HCT116 (cell line): ENCODE measurements around the gene NEK1. TPM values are rescaled to one million over a fixed set of nuclear protein-coding genes. Genes with fewer than 3 reads are reported as not detected.

Experiments
- ATAC-seq: fragments of 200-7000 bp; cut with Tn5 transposase; 2 replicates; pipeline ENCODE4 v1.9.1; 2020; ENCODE audit warnings: mild to moderate bottlenecking, moderate library complexity
- BruUV-seq: library from RNA; stranded (reverse); fragments of 400-500 nt; replicated peaks from 2 replicates; lab custom pipeline; 2021; lab: Mats Ljungman, UMichigan
- CTCF ChIA-PET: fragments of 300-600 bp; sonication (Branson Sonifier 250); formaldehyde crosslinking; loops from one replicate; lab custom pipeline; 2021; ENCODE audit warnings: antibody characterized with exemption; lab: Charles Lee
- POLR2A ChIA-PET: fragments of 300-600, 350-600 bp; sonication (Branson Sonifier 250); formaldehyde crosslinking; loops from one replicate; lab custom pipeline; 2021; ENCODE audit warnings: antibody characterized with exemption; lab: Charles Lee
- RAD21 ChIA-PET, 2 experiments: fragments of 300-600 bp; sonication (Branson Sonifier 250); formaldehyde crosslinking; loops; one replicate each; lab custom pipeline; 2023; ENCODE audit warnings: low total read pairs in 2 of 2; ENCODE audit not compliant: uncharacterized antibody in 2 of 2, unreplicated experiment in 2 of 2, low non-redundant PET in 1 of 2; lab: Charles Lee
- DNase-seq: peaks from one replicate; pipeline ENCODE4 v3.0.0-alpha.2; 2010; ENCODE audit warnings: low read depth, low spot score
- H2AFZ ChIP-seq: fragments of 200-600 bp; shearing (Covaris generic), sonication (generic); 2 replicates; pipeline ENCODE4 v1.6.1; 2017; ENCODE audit warnings: low read depth, mixed run types, mixed read lengths, antibody characterized with exemption, low read length; ENCODE audit not compliant: poor library complexity, severe bottlenecking
- H3K27ac ChIP-seq: 2 replicates; pipeline ENCODE4 v1.5.1; 2012; ENCODE audit warnings: low read depth, low read length
- H3K27me3 ChIP-seq: fragments of 200-600 bp; sonication (generic); 2 replicates; pipeline ENCODE4 v1.6.1; 2016; ENCODE audit warnings: mixed run types, low read length, mixed read lengths; ENCODE audit not compliant: insufficient read depth
- H3K36me3 ChIP-seq, 2 experiments: fragments of 200-500 bp in 1 of 2; fragments of 200-600 bp in 1 of 2; sonication (Bioruptor generic) in 1 of 2; sonication (generic) in 1 of 2; 2 replicates each; pipeline versions ENCODE4 v1.5.1 to v1.6.1; 2014 to 2016; ENCODE audit warnings: low read length in 2 of 2, inconsistent platforms in 1 of 2, mixed read lengths in 1 of 2, mixed run types in 1 of 2; ENCODE audit not compliant: insufficient read depth in 2 of 2, control insufficient read depth in 1 of 2
- H3K4me1 ChIP-seq, 2 experiments: fragments of 200-600 bp in 1 of 2; sonication (generic) in 1 of 2; 2 replicates each; pipeline versions ENCODE4 v1.5.1 to v1.6.1; 2012 to 2017; ENCODE audit warnings: low read length in 2 of 2, inconsistent platforms in 1 of 2, mild to moderate bottlenecking in 1 of 2, mixed read lengths in 1 of 2, mixed run types in 1 of 2, moderate library complexity in 1 of 2; ENCODE audit not compliant: insufficient read depth in 2 of 2, control insufficient read depth in 1 of 2
- H3K4me2 ChIP-seq: fragments of 200-600 bp; sonication (generic); 2 replicates; pipeline ENCODE4 v1.6.1; 2017; ENCODE audit warnings: mixed run types, low read length, mixed read lengths
- H3K4me3 ChIP-seq, 2 experiments: fragments of 200-600 bp in 1 of 2; sonication (generic) in 1 of 2; replicated peaks in 1 of 2; 2 replicates each; pipeline ENCODE4 v1.5.1; 2011 to 2016; ENCODE audit warnings: low read length in 2 of 2, control low read depth in 1 of 2, low read depth in 1 of 2, mild to moderate bottlenecking in 1 of 2, mixed read lengths in 1 of 2, mixed run types in 1 of 2
- H3K79me2 ChIP-seq: fragments of 200-600 bp; sonication (generic); 2 replicates; pipeline ENCODE4 v1.6.1; 2017; ENCODE audit warnings: mild to moderate bottlenecking, mixed run types, low read length, moderate library complexity, mixed read lengths; ENCODE audit not compliant: insufficient read depth
- H3K9ac ChIP-seq: fragments of 200-600 bp; sonication (generic); 2 replicates; pipeline ENCODE4 v1.6.1; 2016; ENCODE audit warnings: low read length, mixed read lengths
- H3K9me2 ChIP-seq: fragments of 200-600 bp; sonication (generic), shearing (Covaris generic); 2 replicates; pipeline ENCODE4 v1.6.1; 2017; ENCODE audit warnings: mixed run types, mild to moderate bottlenecking, moderate library complexity; ENCODE audit not compliant: insufficient read depth
- H3K9me3 ChIP-seq, 2 experiments: fragments of 200-500 bp in 1 of 2; fragments of 200-600 bp in 1 of 2; sonication (Bioruptor generic) in 1 of 2; sonication (generic) in 1 of 2; 2 replicates each; pipeline ENCODE4 v1.6.1; 2014 to 2017; ENCODE audit warnings: low read length in 2 of 2, mixed read lengths in 2 of 2, inconsistent platforms in 1 of 2, low read depth in 1 of 2, mild to moderate bottlenecking in 1 of 2, mixed run types in 1 of 2, moderate library complexity in 1 of 2; ENCODE audit not compliant: control insufficient read depth in 1 of 2, insufficient read depth in 1 of 2
- H4K20me1 ChIP-seq: fragments of 200-600 bp; sonication (generic), shearing (Covaris generic); 2 replicates; pipeline ENCODE4 v1.6.1; 2017; ENCODE audit warnings: mixed run types, mild to moderate bottlenecking, moderate library complexity; ENCODE audit not compliant: insufficient read depth
- CEBPB ChIP-seq: IDR thresholded peaks from 2 replicates; pipeline ENCODE4 v1.6.1; 2012; ENCODE audit warnings: low read depth
- EGR1 ChIP-seq: IDR thresholded peaks from 2 replicates; pipeline ENCODE4 v1.6.1; 2012; ENCODE audit warnings: low read depth
- EZH2 ChIP-seq: fragments of 200-600 bp; sonication (generic); IDR thresholded peaks from 2 replicates; pipeline ENCODE4 v1.6.1; 2017; ENCODE audit warnings: antibody characterized with exemption, mixed run types
- FOSL1 ChIP-seq: IDR thresholded peaks from 2 replicates; pipeline ENCODE4 v1.6.1; 2012; ENCODE audit warnings: low read depth
- JUND ChIP-seq: IDR thresholded peaks from 2 replicates; pipeline ENCODE4 v1.6.1; 2012
- POLR2A ChIP-seq: IDR thresholded peaks from 2 replicates; pipeline ENCODE4 v1.7.0; 2011; ENCODE audit warnings: borderline replicate concordance; ENCODE audit not compliant: insufficient read depth, insufficient read length; ENCODE audit errors: extremely low read depth
- POLR2AphosphoS5 ChIP-seq: IDR thresholded peaks from 2 replicates; pipeline ENCODE4 v1.6.1; 2011; ENCODE audit warnings: mild to moderate bottlenecking, low read depth, low read length, moderate library complexity
- RAD21 ChIP-seq: IDR thresholded peaks from 2 replicates; pipeline ENCODE4 v1.6.1; 2012; ENCODE audit warnings: low read depth, mild to moderate bottlenecking
- SIN3A ChIP-seq: IDR thresholded peaks from 2 replicates; pipeline ENCODE4 v1.6.1; 2012; ENCODE audit warnings: low read depth
- SP1 ChIP-seq: IDR thresholded peaks from 2 replicates; pipeline ENCODE4 v1.6.1; 2012; ENCODE audit warnings: low read depth
- SRF ChIP-seq: IDR thresholded peaks from 2 replicates; pipeline ENCODE4 v1.6.1; 2012; ENCODE audit warnings: low read depth
- TCF7L2 ChIP-seq: IDR thresholded peaks from 2 replicates; pipeline ENCODE4 v1.7.0; 2011; ENCODE audit warnings: borderline replicate concordance, inconsistent platforms; ENCODE audit not compliant: insufficient read depth, insufficient read length; ENCODE audit errors: extremely low read depth
- YY1 ChIP-seq: IDR thresholded peaks from 2 replicates; pipeline ENCODE4 v1.6.1; 2011; ENCODE audit warnings: low read length, low read depth, moderate library complexity, mild to moderate bottlenecking; ENCODE audit not compliant: insufficient replicate concordance; ENCODE audit errors: extremely low read depth
- ZFX ChIP-seq: fragments of 450-650 bp; IDR thresholded peaks from 2 replicates; pipeline ENCODE4 v1.6.1; 2017
- ZNF274 ChIP-seq: fragments of 200-500 bp; sonication (Bioruptor generic); IDR thresholded peaks from 2 replicates; pipeline ENCODE4 v1.6.1; 2014; ENCODE audit warnings: mild to moderate bottlenecking, low read depth, low read length, inconsistent platforms
- intact Hi-C: fragments of 100-400 bp; cut with micrococcal nuclease; formaldehyde crosslinking; loops from 2 replicates; pipeline ENCODE4 v1.10.0; 2022
- total RNA-seq: library from RNA; stranded (reverse); gene quantifications from one replicate; pipeline ENCODE4 v1.2.1, GENCODE V29; 2021; ENCODE audit not compliant: unreplicated experiment
- TF ChIP-seq, protein P1 (sequence below): IDR thresholded peaks from 2 replicates; pipeline ENCODE4 v1.6.1; 2011; ENCODE audit warnings: mild to moderate bottlenecking, low read length, moderate library complexity; ENCODE audit not compliant: insufficient replicate concordance; ENCODE audit errors: extremely low read depth
- TF ChIP-seq, protein P2 (sequence below): IDR thresholded peaks from 2 replicates; pipeline ENCODE4 v1.6.1; 2012; ENCODE audit warnings: low read depth
- TF ChIP-seq, protein P3 (sequence below): IDR thresholded peaks from 2 replicates; pipeline ENCODE4 v1.6.1; 2012

Gene NEK1
- total RNA-seq, 1 experiment from 2014 or later, result 13.3 TPM

DNA sequence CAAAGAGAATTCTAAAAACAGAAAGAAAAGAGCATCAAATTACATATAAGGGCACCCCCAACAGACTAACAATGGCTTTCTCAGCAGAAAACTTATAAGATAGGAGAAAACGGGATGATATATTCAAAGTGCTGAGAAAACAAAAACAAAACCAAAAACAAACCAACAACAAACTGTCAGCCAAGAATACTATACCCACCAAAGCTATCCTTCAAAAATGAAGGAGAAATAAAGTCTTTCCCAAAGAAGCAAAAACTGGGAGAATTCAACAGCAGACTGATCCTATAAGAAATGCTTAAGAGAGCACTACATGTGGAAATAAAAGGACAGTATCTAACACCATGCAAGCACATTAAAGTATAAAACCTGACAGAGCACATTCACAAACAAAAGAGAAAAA is 168.6 kb downstream of the NEK1 start:
- ATAC-seq (no peak), DNase-seq (no peak)
- POLR2A ChIA-PET, result no interaction called here
- Histone ChIP-seq H3K9me2 (no peaks in the 10 kb centered on the region), H3K4me1 (no peaks in the 10 kb centered on the region), H3K27me3 (no peaks in the 10 kb centered on the region), H3K79me2 (no peaks in the 10 kb centered on the region), H3K4me3 (no peak overlapping the region), H2AFZ (no peak overlapping the region), H3K36me3 (no peaks in the 10 kb centered on the region), H3K27ac (no peak overlapping the region), H3K9me3 (no peaks in the 10 kb centered on the region), H3K9ac (no peak overlapping the region), H3K4me2 (no peak overlapping the region), H4K20me1 (no peaks in the 10 kb centered on the region)
- intact Hi-C loops, result no loop called here
- CTCF ChIA-PET, result no interaction called here
- RAD21 ChIA-PET, result no interaction called here
- BruUV-seq, result no TSS peak
- TF ChIP-seq ZFX, result no peak
- TF ChIP-seq YY1, result no peak
- no peak for TF ChIP-seq EZH2
- TF ChIP-seq EGR1, result no peak
- TF ChIP-seq POLR2AphosphoS5, result no peak

DNA sequence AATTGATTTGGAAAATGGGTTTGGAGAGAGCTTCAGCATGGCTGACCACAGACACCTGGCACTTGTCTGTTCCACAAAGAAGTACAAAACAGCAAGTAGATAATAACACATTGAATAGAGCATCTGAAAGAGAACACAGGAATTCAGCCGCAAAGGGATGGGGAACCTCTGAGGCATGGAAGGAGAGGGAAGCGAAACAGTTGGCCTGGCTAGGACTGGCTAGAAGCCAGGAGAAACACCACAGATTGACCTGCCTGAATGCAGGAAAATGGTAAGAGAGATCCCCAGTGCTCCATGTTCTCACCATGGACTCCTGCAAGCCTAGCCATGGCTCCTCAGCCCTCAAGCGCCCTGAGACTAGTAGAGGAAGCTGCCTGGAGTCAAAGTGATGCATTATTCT is 171.9 kb downstream of the NEK1 start:
- Histone ChIP-seq H3K27ac (no peak overlapping the region), H3K9me3 (no peaks in the 10 kb centered on the region), H3K79me2 (no peaks in the 10 kb centered on the region), H2AFZ (no peak overlapping the region), H3K4me1 (no peaks in the 10 kb centered on the region), H4K20me1 (no peaks in the 10 kb centered on the region), H3K9me2 (no peaks in the 10 kb centered on the region), H3K4me3 (no peak overlapping the region), H3K4me2 (no peak overlapping the region), H3K27me3 (no peaks in the 10 kb centered on the region), H3K9ac (no peak overlapping the region), H3K36me3 (no peaks in the 10 kb centered on the region)
- BruUV-seq, result no TSS peak
- ChIA-PET CTCF (no interaction called here), RAD21 (no interaction called here), POLR2A (no interaction called here)
- TF ChIP-seq, protein P1, sequence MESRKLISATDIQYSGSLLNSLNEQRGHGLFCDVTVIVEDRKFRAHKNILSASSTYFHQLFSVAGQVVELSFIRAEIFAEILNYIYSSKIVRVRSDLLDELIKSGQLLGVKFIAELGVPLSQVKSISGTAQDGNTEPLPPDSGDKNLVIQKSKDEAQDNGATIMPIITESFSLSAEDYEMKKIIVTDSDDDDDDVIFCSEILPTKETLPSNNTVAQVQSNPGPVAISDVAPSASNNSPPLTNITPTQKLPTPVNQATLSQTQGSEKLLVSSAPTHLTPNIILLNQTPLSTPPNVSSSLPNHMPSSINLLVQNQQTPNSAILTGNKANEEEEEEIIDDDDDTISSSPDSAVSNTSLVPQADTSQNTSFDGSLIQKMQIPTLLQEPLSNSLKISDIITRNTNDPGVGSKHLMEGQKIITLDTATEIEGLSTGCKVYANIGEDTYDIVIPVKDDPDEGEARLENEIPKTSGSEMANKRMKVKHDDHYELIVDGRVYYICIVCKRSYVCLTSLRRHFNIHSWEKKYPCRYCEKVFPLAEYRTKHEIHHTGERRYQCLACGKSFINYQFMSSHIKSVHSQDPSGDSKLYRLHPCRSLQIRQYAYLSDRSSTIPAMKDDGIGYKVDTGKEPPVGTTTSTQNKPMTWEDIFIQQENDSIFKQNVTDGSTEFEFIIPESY, result no peak
- TF ChIP-seq, protein P2, sequence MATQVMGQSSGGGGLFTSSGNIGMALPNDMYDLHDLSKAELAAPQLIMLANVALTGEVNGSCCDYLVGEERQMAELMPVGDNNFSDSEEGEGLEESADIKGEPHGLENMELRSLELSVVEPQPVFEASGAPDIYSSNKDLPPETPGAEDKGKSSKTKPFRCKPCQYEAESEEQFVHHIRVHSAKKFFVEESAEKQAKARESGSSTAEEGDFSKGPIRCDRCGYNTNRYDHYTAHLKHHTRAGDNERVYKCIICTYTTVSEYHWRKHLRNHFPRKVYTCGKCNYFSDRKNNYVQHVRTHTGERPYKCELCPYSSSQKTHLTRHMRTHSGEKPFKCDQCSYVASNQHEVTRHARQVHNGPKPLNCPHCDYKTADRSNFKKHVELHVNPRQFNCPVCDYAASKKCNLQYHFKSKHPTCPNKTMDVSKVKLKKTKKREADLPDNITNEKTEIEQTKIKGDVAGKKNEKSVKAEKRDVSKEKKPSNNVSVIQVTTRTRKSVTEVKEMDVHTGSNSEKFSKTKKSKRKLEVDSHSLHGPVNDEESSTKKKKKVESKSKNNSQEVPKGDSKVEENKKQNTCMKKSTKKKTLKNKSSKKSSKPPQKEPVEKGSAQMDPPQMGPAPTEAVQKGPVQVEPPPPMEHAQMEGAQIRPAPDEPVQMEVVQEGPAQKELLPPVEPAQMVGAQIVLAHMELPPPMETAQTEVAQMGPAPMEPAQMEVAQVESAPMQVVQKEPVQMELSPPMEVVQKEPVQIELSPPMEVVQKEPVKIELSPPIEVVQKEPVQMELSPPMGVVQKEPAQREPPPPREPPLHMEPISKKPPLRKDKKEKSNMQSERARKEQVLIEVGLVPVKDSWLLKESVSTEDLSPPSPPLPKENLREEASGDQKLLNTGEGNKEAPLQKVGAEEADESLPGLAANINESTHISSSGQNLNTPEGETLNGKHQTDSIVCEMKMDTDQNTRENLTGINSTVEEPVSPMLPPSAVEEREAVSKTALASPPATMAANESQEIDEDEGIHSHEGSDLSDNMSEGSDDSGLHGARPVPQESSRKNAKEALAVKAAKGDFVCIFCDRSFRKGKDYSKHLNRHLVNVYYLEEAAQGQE, result no peak
- no peak for TF ChIP-seq RAD21
- no peak for TF ChIP-seq JUND
- no peak for TF ChIP-seq POLR2A
- TF ChIP-seq SRF, result no peak
- no peak for TF ChIP-seq FOSL1
- TF ChIP-seq SP1, result no peak
- no peak for TF ChIP-seq EZH2
- TF ChIP-seq SIN3A, result no peak
- no peak for TF ChIP-seq CEBPB
- no peak for TF ChIP-seq POLR2AphosphoS5
- TF ChIP-seq TCF7L2, result no peak
- no peak for TF ChIP-seq ZNF274
- no peak for TF ChIP-seq ZFX
- TF ChIP-seq, protein P3, sequence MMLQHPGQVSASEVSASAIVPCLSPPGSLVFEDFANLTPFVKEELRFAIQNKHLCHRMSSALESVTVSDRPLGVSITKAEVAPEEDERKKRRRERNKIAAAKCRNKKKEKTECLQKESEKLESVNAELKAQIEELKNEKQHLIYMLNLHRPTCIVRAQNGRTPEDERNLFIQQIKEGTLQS, result no peak
- intact Hi-C loops, result no loop called here
- ATAC-seq (no peak), DNase-seq (no peak)
